MM.1S (cell line): Measurements from ENCODE around the gene KRT74.

Experiments
- DNase-seq: peaks from one replicate; pipeline ENCODE4 v3.0.0-alpha.2; 2015
- H2AFZ ChIP-seq: fragments of 300-600 bp; sonication (generic); 2 replicates; pipeline ENCODE4 v1.6.0; 2016; ENCODE audit warnings: antibody characterized with exemption, low read length
- H3F3A ChIP-seq: fragments of 300-600 bp; sonication (generic); 2 replicates; pipeline ENCODE4 v1.6.1; 2016; ENCODE audit warnings: mild to moderate bottlenecking, antibody characterized with exemption, low read length, moderate library complexity, mixed read lengths; ENCODE audit not compliant: insufficient read depth
- H3K27ac ChIP-seq: fragments of 300-600 bp; sonication (generic); 2 replicates; pipeline ENCODE4 v1.5.1; 2016; ENCODE audit warnings: mild to moderate bottlenecking, low read length
- H3K27me3 ChIP-seq: fragments of 300-600 bp; sonication (generic); replicated peaks from 2 replicates; pipeline ENCODE4 v1.6.0; 2016; ENCODE audit warnings: low read length; ENCODE audit not compliant: insufficient read depth
- H3K36me3 ChIP-seq: fragments of 300-600 bp; sonication (generic); replicated peaks from 2 replicates; pipeline ENCODE4 v1.6.1; 2016; ENCODE audit warnings: mild to moderate bottlenecking, low read length, mixed read lengths; ENCODE audit not compliant: insufficient read depth
- H3K4me1 ChIP-seq: fragments of 300-600 bp; sonication (generic); 2 replicates; pipeline ENCODE4 v1.6.1; 2016; ENCODE audit warnings: low read length, mixed read lengths
- H3K4me2 ChIP-seq: fragments of 300-600 bp; sonication (generic); 2 replicates; pipeline ENCODE4 v1.6.0; 2016; ENCODE audit warnings: low read depth, low read length
- H3K4me3 ChIP-seq: fragments of 300-600 bp; sonication (generic); 2 replicates; pipeline ENCODE4 v1.5.1; 2016; ENCODE audit warnings: low read length, mixed read lengths
- H3K79me2 ChIP-seq: fragments of 300-600 bp; sonication (generic); 2 replicates; pipeline ENCODE4 v1.6.1; 2016; ENCODE audit warnings: mixed run types, low read length, mixed read lengths
- H3K9ac ChIP-seq: fragments of 300-600 bp; sonication (generic); 2 replicates; pipeline ENCODE4 v1.6.1; 2016; ENCODE audit warnings: low read length, mixed read lengths
- H3K9me2 ChIP-seq: fragments of 300-600 bp; sonication (generic); replicated peaks from 2 replicates; pipeline ENCODE4 v1.6.1; 2016; ENCODE audit warnings: mild to moderate bottlenecking, low read length, mixed read lengths; ENCODE audit not compliant: insufficient read depth
- H3K9me3 ChIP-seq: fragments of 300-600 bp; sonication (generic); replicated peaks from 2 replicates; pipeline ENCODE4 v1.6.1; 2016; ENCODE audit warnings: mild to moderate bottlenecking, low read length, mixed read lengths; ENCODE audit not compliant: insufficient read depth
- H4K20me1 ChIP-seq: fragments of 300-600 bp; sonication (generic); 2 replicates; pipeline ENCODE4 v1.6.1; 2016; ENCODE audit warnings: mild to moderate bottlenecking, low read length, moderate library complexity, mixed read lengths; ENCODE audit not compliant: insufficient read depth
- CTCF ChIP-seq: fragments of 300-600 bp; sonication (generic); IDR thresholded peaks from 2 replicates; pipeline ENCODE4 v1.5.1; 2016; ENCODE audit warnings: antibody characterized with exemption, low read length, mixed read lengths
- EZH2 ChIP-seq: fragments of 300-600 bp; sonication (generic); optimal IDR thresholded peaks from 2 replicates; pipeline ENCODE3; 2017; ENCODE audit warnings: low read depth, mild to moderate bottlenecking, antibody characterized with exemption, low read length, mixed read lengths
- EZH2phosphoT487 ChIP-seq: fragments of 300-600 bp; sonication (generic); IDR thresholded peaks from 2 replicates; pipeline ENCODE4 v1.6.1; 2018; ENCODE audit warnings: antibody characterized with exemption, low read length

KRT74 gene

DNA sequence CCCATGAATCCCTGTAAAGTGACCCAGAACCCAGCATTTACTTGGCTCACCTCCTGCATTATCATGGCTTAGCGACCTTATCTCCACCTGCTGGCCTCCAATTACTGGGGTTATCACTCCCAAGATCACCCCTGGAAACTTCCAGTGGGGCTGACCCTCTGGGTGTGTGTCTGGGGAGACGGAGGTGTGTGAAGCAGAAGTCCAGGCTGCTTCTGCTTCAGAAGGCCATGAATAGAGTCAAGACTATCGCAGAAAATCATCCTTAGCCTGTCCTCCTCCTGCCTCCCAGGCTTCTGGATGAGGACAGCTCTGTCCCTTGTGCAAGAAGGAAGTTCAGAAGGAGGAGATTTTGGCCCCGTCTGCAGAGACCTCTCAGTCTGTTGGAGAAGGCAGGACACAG, 28.0 kb upstream of the KRT74 start:
- no peaks in the 10 kb centered on the region for H4K20me1 ChIP-seq
- H3K27ac ChIP-seq = no peak overlapping the region
- DNase-seq = no peak
- H3K9ac ChIP-seq = no peak overlapping the region
- no peaks in the 10 kb centered on the region for H3K9me2 ChIP-seq
- H3K36me3 ChIP-seq = no peaks in the 10 kb centered on the region
- no peak overlapping the region for H3K4me2 ChIP-seq
- no peak overlapping the region for H2AFZ ChIP-seq
- no peaks in the 10 kb centered on the region for H3F3A ChIP-seq
- no peaks in the 10 kb centered on the region for H3K79me2 ChIP-seq
- no peak for TF ChIP-seq CTCF
- TF ChIP-seq EZH2 = no peak
- no peak for TF ChIP-seq EZH2phosphoT487
- H3K27me3 ChIP-seq = peaks cover 55% of the 10 kb centered on the region
- H3K9me3 ChIP-seq = no peaks in the 10 kb centered on the region
- no peaks in the 10 kb centered on the region for H3K4me1 ChIP-seq
- no peak overlapping the region for H3K4me3 ChIP-seq

DNA sequence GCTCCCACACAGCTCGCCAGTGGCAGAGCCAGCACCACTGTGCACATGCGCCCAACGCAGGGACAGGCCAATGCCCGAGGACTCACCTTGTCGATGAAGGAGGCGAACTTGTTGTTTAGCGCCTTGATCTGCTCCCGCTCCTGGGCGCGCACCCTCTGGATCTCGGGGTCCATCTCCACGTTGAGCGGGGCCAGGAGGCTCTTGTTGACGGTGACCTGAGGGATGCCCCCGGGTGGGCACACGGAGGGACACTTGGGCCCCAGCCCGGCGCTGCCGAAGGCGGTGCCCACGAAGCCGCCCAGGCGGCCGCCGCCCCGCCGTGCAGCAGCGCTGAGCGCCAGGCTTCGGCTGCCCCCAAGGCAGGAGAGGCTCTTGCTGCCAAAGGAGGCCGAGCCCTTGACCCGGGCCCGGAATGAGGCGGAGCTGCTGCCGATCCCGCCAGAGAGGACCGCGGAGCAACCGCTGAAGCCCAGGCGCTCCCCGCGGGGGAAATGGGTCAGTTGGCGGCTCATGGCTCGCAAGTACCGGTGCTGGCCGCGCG, 27.4 kb upstream of the KRT74 start, which contains the start of gene KRT72:
TSS of gene KRT72 (minus strand) at position 523 of the 541 bp plus-strand sequence. CDS start at position 512, 11 bp downstream.
- Histone ChIP-seq H3K79me2 (no peaks in the 10 kb centered on the region), H2AFZ (no peak within 1 kb of the TSS), H3K27me3 (peaks cover 57% of the 10 kb centered on the region), H3K9me2 (no peaks in the 10 kb centered on the region), H3K9me3 (no peaks in the 10 kb centered on the region), H4K20me1 (no peaks in the 10 kb centered on the region), H3K27ac (no peak within 1 kb of the TSS), H3K4me1 (no peaks in the 10 kb centered on the region), H3K4me3 (no peak within 1 kb of the TSS), H3K4me2 (no peak within 1 kb of the TSS), H3F3A (no peaks in the 10 kb centered on the region), H3K9ac (no peak within 1 kb of the TSS), H3K36me3 (no peaks in the 10 kb centered on the region)
- no peak for DNase-seq
- no peak for TF ChIP-seq CTCF
- no peak for TF ChIP-seq EZH2
- no peak for TF ChIP-seq EZH2phosphoT487

- H3K9ac ChIP-seq = no peak overlapping the region
- no peak overlapping the region for H3K27ac ChIP-seq
- H3K4me1 ChIP-seq = no peaks in the 10 kb centered on the region
- H2AFZ ChIP-seq = no peak overlapping the region
- H4K20me1 ChIP-seq = no peaks in the 10 kb centered on the region
- no peaks in the 10 kb centered on the region for H3K79me2 ChIP-seq
- no peak overlapping the region for H3K4me3 ChIP-seq
- H3K4me2 ChIP-seq = no peak overlapping the region
- DNase-seq = no peak
- TF ChIP-seq EZH2 = no peak
- H3K27me3 ChIP-seq = peaks cover 58% of the 10 kb centered on the region
- no peaks in the 10 kb centered on the region for H3K9me2 ChIP-seq
- no peaks in the 10 kb centered on the region for H3F3A ChIP-seq
- no peaks in the 10 kb centered on the region for H3K36me3 ChIP-seq
- H3K9me3 ChIP-seq = no peaks in the 10 kb centered on the region
Measured at GRCh38 chr12:52600475-52600874, 26.8 kb upstream of the KRT74 start.

GRCh38 chr12:52600071-52600470, 26.4 kb upstream of the KRT74 start:
- no peak overlapping the region for H3K27ac ChIP-seq
- H3K9ac ChIP-seq = no peak overlapping the region
- H3K79me2 ChIP-seq = no peaks in the 10 kb centered on the region
- no peak overlapping the region for H2AFZ ChIP-seq
- no peaks in the 10 kb centered on the region for H3K9me3 ChIP-seq
- H3K4me1 ChIP-seq = no peaks in the 10 kb centered on the region
- peaks cover 58% of the 10 kb centered on the region for H3K27me3 ChIP-seq
- H3K9me2 ChIP-seq = no peaks in the 10 kb centered on the region
- H3K4me2 ChIP-seq = no peak overlapping the region
- TF ChIP-seq EZH2phosphoT487 = no peak
- no peak for TF ChIP-seq CTCF
- TF ChIP-seq EZH2 = no peak
- no peak overlapping the region for H3K4me3 ChIP-seq
- no peaks in the 10 kb centered on the region for H3K36me3 ChIP-seq
- DNase-seq = no peak
- H3F3A ChIP-seq = no peaks in the 10 kb centered on the region
- H4K20me1 ChIP-seq = no peaks in the 10 kb centered on the region
